ENCODE measurements around the gene FAM110D. TPM values are rescaled to one million over a fixed set of nuclear protein-coding genes. Genes with fewer than 3 reads are reported as not detected.

The FAM110D gene
- total RNA-seq (2022) (0.12 and 0.16 TPM in 2 replicates), Bru-seq, nascent RNA (percentile 16 among the genes with signal in this experiment), BruChase-seq, experiment 1, labeled RNA remaining after a 2-hour chase (percentile 12 among the genes with signal in this experiment), BruChase-seq, experiment 2, labeled RNA remaining after a 6-hour chase (percentile 21 among the genes with signal in this experiment)
- long read RNA-seq, partial matches to known transcripts: 0 of 1 reads
- long read RNA-seq, other reads (novel, unspliced or antisense): 1 of 1 reads

DNA sequence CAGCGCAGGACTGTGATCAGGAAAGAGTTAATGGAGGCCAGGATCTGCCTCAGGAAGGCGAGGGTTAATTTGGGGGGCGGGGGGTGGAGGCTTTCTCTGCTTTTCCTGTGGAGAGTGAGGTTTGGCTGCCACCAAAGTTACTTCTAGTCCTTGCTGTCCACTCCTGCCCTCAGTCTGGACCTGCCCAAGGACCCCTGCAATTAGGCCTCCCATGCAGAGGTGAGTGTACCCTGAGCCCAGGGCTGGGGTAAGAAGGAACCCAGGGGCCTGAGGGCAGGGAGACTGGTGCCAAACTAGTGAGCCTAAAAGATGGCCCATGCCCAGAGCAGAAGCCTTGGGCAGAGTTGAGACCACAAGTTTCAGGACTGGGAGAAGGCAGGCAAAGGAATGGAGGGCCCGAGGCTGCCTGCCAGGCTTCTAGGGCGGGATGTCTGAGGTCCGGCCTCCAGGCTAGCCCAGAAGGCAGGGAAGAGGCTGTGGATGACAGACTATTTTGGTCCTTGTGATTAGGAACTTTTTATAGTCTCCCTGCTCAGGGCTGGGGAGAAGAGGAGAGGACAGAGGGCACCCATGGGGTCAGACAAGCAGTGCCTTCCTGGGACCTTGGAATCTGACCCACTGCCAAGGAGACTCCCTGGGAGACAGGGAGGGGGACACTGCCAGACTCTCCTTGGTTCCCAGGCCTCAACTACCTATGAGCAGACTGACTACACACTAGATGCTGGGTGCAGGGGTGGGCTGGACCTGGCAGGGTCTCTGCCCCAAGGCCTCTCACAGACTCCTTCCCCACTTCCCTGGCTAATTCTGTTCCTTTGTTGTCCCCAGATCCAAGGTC is at the start of gene FAM110D:
Gene FAM110D (plus strand): TSS at position 172 of the 835 bp plus-strand sequence. CDS start 2,213 bp downstream, outside the sequence.
- POLR2A ChIA-PET: no interaction called here
- H3K27ac Mint-ChIP-seq (ENCODE audit: unreplicated experiment): no peak within 1 kb of the TSS
- no peak within 1 kb of the TSS for H3K4me3 Mint-ChIP-seq (ENCODE audit: unreplicated experiment)
- peaks cover 26% of the 10 kb centered on the region for H3K4me1 ChIP-seq
- DNase-seq: no peak
- H3K36me3 ChIP-seq (ENCODE audit: control insufficient read depth, insufficient read depth, low read length): no peaks in the 10 kb centered on the region
- intact Hi-C loops (cut with micrococcal nuclease; ENCODE audit: unreplicated experiment): no loop called here
- no peaks in the 10 kb centered on the region for H3K36me3 Mint-ChIP-seq (ENCODE audit: insufficient read depth, unreplicated experiment)
- TF ChIP-seq CTCF (IDR thresholded peaks at IDR 0.05; ENCODE audit: insufficient read depth in 1 of 2, low read depth in 1 of 2, low read length in 1 of 2, severe bottlenecking in 1 of 2, unreplicated experiment in 1 of 2): no peak
- H3K9me3 Mint-ChIP-seq (ENCODE audit: unreplicated experiment): no peaks in the 10 kb centered on the region
- H3K4me1 Mint-ChIP-seq (ENCODE audit: low read depth, unreplicated experiment): peaks cover 8% of the 10 kb centered on the region
- H3K9me3 ChIP-seq: no peaks in the 10 kb centered on the region
- no peak within 1 kb of the TSS for H3K4me3 ChIP-seq (ENCODE audit: low read depth, low read length)
- no peaks in the 10 kb centered on the region for H3K27me3 Mint-ChIP-seq (ENCODE audit: insufficient read depth, unreplicated experiment)
- no peaks in the 10 kb centered on the region for H3K27me3 ChIP-seq (replicated peaks; ENCODE audit: control insufficient read depth, insufficient read depth, low read length)
- CTCF ChIA-PET: interaction anchor here (1.6 kb wide), 1 partner anchor 11 kb away, joined by 5 read pairs; the partner anchor contains the start of gene ZNF593
- BruUV-seq (replicated peaks): no TSS peak

DNA sequence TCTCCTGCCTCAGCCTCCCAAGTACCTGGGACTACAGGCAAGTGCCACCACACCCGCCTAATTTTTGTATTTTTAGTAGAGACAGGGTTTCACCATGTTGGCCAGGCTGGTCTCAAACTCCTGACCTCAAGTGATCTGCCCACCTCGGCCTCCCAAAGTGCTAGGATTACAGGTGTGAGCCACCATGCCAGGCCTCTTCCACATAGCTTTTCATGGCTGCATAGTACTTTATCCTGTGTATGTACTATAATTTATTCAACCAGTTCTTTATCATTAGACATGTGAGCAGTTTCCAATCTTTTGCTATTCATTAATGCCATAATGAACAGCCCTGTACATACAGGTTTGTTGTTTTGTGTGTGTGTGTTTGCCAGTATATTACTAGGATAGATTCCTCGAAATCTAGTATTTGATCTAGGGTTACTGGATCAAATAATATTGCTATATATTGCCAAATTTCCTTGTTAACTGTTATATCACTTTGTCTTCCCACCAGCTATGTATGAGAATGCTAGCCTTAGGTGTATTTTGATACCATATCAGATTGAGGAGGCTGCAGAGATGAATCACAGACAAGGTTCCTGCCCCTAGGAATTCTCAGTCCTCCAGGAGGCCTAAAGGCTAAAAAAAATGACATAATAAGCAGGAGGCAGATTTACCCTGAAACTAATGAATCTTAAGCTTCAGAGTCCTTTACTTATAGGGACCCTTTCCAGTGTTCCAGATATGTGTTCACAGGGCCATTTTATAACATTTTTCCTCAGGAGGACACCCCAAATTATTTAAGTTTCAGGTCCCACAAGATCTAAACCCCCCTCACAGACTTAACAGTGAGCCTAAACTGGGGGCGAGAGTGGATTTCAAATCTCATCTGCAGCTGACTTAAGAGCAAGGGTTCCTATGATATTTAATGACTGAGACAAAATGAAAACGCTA is 49.4 kb upstream of the FAM110D start:
- Mint-ChIP-seq H3K4me3 (ENCODE audit: unreplicated experiment) (peak overlapping the region; percentile 90), H3K36me3 (ENCODE audit: insufficient read depth, unreplicated experiment) (peaks cover 4% of the 10 kb centered on the region), H3K4me1 (ENCODE audit: low read depth, unreplicated experiment) (peaks cover 7% of the 10 kb centered on the region), H3K27me3 (ENCODE audit: insufficient read depth, unreplicated experiment) (no peaks in the 10 kb centered on the region), H3K27ac (ENCODE audit: unreplicated experiment) (peak overlapping the region; percentile 70), H3K9me3 (ENCODE audit: unreplicated experiment) (no peaks in the 10 kb centered on the region)
- Histone ChIP-seq H3K4me3 (ENCODE audit: low read depth, low read length) (peak overlapping the region; percentile 97; the same call in 1 of the 2 replicates), H3K27me3 (replicated peaks; ENCODE audit: control insufficient read depth, insufficient read depth, low read length) (no peaks in the 10 kb centered on the region), H3K9me3 (no peaks in the 10 kb centered on the region), H3K36me3 (ENCODE audit: control insufficient read depth, insufficient read depth, low read length) (no peaks in the 10 kb centered on the region), H3K4me1 (peaks cover 7% of the 10 kb centered on the region)
- no peak for TF ChIP-seq CTCF (IDR thresholded peaks at IDR 0.05; ENCODE audit: insufficient read depth in 1 of 2, low read depth in 1 of 2, low read length in 1 of 2, severe bottlenecking in 1 of 2, unreplicated experiment in 1 of 2)
- ChIA-PET POLR2A (no interaction called here), CTCF (interaction anchor here (0.6 to 1.2 kb wide), 3 partner anchors 36 to 414 kb away, joined by 4 to 5 read pairs (median 5); no protein-coding TSS in a partner anchor)
- DNase-seq: no peak
- intact Hi-C loops (cut with micrococcal nuclease; ENCODE audit: unreplicated experiment): no loop called here
- BruUV-seq (replicated peaks): no TSS peak

Data from Caco-2 (cell line).